Measurements from ENCODE around the gene SLC39A8.
"Not testable (repeated sequence)": the region's sequence is repeated elsewhere in the genome, so short reads cannot be mapped to it uniquely, and the experiment has no call there.

Gene SLC39A8

DNA sequence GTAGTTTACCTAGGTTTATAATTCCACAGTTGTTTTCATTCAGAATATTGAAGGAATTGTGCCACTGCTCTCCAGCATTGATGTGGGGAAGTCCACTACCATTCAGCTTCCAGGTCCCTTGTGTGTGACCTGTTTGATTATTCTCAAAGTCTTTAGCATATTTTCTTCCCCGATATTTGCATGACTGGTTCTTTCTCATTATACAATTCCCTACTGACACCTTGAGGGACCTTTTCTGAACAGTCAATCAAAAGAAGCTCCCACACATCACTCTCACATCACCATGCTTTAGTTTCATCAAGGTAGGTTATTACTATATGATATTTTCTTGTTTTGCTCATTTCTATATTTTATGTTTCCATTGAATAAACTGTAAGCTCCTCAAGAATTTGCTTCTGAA, 44.1 kb downstream of the SLC39A8 start:
- no peak for DNase-seq (ENCODE audit: low read depth in 2 of 2)

GRCh38 chr4:102299354-102300107, 45.8 kb downstream of the SLC39A8 start:
- DNase-seq (ENCODE audit: low read depth in 2 of 2) = peak; percentile 7 to 13

DNA sequence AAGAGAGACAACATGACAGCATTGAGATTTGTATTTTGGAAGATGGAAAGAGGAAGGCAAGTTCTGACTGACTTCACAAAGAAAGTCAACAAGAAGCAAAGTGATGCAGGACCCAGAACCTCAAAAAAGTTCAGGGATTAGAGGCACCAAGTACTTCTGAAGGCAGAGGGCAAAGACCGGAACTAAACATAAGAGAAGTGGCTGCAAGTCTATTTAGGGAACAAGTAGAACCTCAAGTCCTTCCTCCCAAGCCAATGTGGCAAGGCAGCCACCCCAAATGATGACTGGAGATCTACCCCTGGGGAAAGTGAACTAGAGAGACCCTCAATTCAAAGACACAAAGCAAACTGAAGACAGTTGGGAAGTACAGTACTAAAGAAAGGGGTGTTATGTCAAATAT, 46.6 kb downstream of the SLC39A8 start:
- DNase-seq (ENCODE audit: low read depth in 2 of 2) = no peak

GRCh38 chr4:102295153-102295862, 50.0 kb downstream of the SLC39A8 start:
- DNase-seq (ENCODE audit: low read depth in 2 of 2) = no peak

DNA sequence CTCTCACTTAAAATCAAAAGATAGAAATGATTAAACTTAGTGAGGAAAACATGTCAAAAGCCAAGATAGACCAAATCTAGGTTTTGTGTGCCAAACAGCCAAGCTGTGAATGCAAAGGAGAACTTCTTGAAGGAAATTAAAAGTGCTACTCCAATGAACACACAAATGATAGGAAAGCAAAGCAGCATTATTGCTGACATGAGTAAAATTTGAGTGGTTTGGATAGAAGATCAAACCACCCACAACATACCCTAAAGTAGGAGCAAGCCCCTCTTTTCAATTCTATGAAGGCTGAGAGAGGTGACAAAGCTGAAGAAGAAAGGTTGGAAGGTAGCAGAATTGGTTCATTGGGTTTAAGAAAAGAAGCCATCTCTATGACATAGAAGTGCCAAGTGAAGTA, 56.8 kb downstream of the SLC39A8 start:
- DNase-seq (ENCODE audit: low read depth in 2 of 2) = no peak

- no peak for DNase-seq (ENCODE audit: low read depth in 2 of 2)
Observed at GRCh38 chr4:102285831-102286230, 59.5 kb downstream of the SLC39A8 start.

DNA sequence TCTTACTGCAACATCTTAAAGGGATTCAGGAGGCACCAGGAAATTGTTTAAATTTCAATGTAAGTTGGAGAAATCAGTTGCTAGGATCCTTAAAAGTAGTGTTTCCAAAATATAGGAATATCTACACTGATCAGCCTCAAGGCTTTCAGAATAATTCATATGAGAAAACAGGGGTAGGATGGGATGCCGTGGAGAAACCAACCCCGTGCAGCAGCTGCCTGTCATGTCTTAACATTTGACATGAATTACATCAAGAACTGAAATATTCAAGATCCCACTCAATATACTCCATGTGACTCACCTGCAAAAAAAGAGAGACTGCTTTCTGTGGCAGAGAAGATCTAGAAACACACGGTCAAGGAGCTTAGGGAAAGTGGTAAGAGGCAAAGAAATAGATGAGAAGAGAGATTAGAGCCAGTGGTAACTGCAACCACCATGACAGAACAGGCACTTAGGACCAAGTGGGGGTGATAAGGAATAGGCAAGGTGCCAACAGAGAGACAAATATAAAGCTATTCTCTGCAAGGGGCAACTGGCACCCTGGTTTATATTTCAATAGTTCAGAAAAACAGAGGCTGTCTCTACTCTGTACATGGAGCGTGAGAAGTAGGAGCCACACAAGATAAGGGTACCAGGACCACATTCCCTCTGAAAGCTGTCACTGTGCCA, 64.0 kb downstream of the SLC39A8 start:
- DNase-seq (ENCODE audit: low read depth in 2 of 2) = no peak

- not testable (repeated sequence) for DNase-seq (ENCODE audit: low read depth in 2 of 2)
Observed at GRCh38 chr4:102273317-102273716, 72.0 kb downstream of the SLC39A8 start.

DNA sequence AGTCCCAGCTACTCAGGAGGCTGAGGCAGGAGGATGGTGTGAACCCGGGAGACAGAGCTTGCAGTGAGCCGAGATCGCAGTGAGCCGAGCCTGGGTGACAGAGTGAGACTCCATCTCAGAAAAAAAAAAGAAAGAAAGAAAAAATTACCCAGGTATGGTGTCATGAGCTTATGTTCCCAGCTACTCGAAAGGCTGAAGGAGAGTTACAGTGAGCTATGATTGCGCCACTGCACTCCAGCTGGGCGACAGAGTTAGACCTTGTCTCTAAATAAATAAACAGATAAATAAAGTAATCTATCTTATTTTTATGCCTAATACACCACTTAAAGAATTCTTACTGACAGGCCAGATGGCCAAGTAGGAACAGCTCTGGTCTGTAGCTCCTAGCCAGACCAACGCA, 73.0 kb downstream of the SLC39A8 start:
- DNase-seq (ENCODE audit: low read depth in 2 of 2) = no peak

- no peak for DNase-seq (ENCODE audit: low read depth in 2 of 2)
Observed at GRCh38 chr4:102268355-102268754, 76.9 kb downstream of the SLC39A8 start.

GRCh38 chr4:102263024-102263787, 82.1 kb downstream of the SLC39A8 start:
- DNase-seq (ENCODE audit: low read depth in 2 of 2) = peak; percentile 25 to 36

DNA sequence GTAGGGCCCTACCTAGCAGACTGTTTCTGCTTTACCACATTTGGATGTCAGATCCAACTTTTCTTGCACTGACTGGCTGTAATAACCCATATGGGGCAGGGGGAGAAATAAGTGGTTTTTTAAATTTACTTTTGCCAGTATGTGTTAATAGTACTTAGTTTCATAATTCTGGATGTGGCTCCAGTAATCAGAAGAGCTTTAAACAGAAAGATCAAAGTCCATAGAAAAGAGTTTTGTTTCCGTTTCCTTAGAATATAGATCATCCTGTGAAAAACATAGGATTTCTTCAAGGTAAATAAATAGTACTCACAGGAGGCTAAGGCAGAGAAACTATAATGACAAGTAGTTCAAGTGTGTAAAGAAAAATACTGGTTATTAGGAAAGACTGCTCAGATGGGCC, 85.6 kb downstream of the SLC39A8 start:
- no peak for DNase-seq (ENCODE audit: low read depth in 2 of 2)

GRCh38 chr4:102259081-102259480, 86.2 kb downstream of the SLC39A8 start:
- no peak for DNase-seq (ENCODE audit: low read depth in 2 of 2)

DNA sequence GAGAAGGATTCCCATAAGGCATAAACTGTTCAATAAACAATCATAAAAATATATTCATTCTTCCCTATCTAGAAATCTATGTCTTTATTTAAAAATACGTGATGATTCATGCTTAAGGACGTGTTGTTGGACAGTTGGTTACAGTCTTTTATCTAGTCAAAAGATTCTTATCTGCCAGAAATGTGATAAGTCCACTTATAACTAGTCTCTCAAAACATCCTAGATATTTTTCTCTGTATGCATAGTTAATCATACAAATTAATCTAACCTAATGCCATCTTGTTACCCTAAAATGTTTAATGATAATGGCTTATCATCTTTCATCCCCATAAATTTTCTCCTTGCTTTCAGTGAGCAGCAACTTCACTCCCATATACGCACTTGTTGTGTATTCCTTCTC, 89.0 kb downstream of the SLC39A8 start:
- no peak for DNase-seq (ENCODE audit: low read depth in 2 of 2)

GRCh38 chr4:102253860-102254259, 91.4 kb downstream of the SLC39A8 start:
- no peak for DNase-seq (ENCODE audit: low read depth in 2 of 2)

GRCh38 chr4:102252171-102252570, 93.1 kb downstream of the SLC39A8 start:
- DNase-seq (ENCODE audit: low read depth in 2 of 2) = no peak

DNA sequence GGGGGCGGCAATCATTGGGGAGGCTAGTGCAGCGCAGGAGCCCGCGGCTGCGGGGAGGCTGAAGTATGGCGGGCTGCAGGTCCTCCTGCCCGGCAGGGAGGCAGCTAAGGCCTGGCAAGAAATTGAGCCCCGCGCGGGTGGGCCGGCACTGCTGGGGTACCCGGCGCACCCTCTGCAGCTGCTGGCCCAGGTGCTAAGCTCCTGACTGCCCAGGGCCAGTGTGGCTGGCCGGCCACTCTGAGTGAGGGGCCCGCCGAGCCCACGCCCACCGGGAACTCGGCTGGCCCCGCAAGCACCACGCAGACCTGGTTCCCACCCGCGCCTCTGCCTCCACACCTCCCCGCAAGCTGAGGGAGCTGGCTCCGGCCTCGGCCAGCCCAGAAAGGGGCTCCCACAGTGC, 94.9 kb downstream of the SLC39A8 start:
- DNase-seq (ENCODE audit: low read depth in 2 of 2) = no peak

- DNase-seq (ENCODE audit: low read depth in 2 of 2) = no peak
Observed at GRCh38 chr4:102247041-102247440, 98.2 kb downstream of the SLC39A8 start.

DNA sequence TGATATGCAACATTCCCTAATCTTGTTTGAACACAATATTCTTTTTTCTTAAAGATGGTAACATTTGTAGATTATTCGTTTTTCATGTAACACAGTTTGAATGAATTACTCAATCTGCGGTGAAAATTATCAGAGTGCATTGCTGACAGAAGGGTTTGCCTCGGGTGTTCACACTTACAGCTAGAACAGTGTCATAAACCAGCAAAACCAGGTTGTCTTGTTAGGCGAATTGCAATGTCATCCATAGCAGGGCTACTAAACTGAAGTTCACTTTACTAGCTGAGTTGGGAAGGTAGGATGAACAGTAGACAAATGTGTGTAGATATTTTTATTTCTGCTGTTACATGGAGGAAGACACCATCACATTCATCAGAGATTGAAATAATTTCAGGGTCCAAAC, 98.9 kb downstream of the SLC39A8 start:
- no peak for DNase-seq (ENCODE audit: low read depth in 2 of 2)

DNA sequence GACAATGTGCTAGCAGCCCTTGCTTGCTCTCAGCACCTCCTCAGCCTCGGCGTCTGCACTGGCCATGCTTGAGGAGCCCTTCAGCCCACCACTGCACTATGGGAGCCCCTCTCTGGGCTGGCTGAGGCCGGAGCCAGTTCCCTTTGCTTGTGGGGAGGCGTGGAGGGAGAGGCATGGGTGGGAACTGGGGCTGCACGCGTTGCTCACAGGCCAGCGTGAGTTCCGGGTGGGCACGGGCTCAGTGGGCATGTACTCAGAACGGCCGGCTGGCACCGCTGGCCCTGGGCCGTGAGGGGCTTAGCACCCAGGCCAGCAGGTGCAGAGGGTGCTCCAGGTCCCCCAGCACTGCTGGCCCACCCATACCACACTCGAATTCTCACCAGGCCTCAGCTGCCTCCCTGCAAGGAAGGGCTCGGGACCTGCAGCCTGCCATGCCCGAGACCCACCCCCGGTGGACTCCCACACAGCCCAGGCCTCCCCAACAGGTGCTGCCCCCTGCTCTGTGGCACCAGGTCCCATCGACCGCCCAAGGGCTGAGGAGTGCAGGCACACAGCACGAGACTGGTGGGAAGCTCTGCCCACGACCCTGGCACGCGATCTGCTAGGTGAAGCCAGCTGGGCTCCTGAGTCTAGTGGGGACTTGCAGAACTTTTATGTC, 100.3 kb downstream of the SLC39A8 start:
- no peak for DNase-seq (ENCODE audit: low read depth in 2 of 2)

DNA sequence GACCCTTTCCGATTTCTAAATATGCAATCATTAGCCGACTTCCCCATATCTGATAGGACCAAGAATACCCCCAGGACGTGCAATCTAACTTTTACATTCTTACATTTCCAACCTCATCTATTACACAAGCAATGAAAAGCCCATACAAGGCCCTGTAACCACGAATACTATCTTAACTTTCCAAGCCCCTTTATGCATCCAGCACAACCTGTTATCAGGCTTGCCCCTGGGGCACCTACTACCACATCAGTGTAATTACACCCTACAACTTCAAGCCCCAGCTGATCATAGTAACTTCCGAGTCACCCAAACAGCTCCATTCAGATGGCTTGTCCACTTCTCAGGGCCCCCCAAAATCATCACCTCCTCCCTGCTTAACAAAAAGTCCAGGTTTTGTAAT, 102.0 kb downstream of the SLC39A8 start:
- not testable (repeated sequence) for DNase-seq (ENCODE audit: low read depth in 2 of 2)
